GM12891 (cell line): Measurements from ENCODE around the gene DYSF.

Experiments used
- POLR2A ChIP-seq: IDR thresholded peaks from 2 replicates; pipeline ENCODE4 v1.6.1; 2011; ENCODE audit warnings: low read depth, low read length, control low read depth
- POLR2AphosphoS5 ChIP-seq: IDR thresholded peaks from 2 replicates; pipeline ENCODE4 v1.6.1; 2011; ENCODE audit warnings: low read depth, low read length, control low read depth

- no peak for TF ChIP-seq POLR2AphosphoS5
- no peak for TF ChIP-seq POLR2A
These were observed 35.8 kb upstream of the DYSF start for GRCh38 chr2:71417300-71418202.
